Embryonic facial prominence (tissue), 1 donor: ENCODE measurements around the gene GAL3ST1.

ENCODE experiments used
- DNase-seq: peaks from one replicate; pipeline ENCODE4 v3.0.0-alpha.2; 2016; ENCODE audit errors: extremely low spot score

GAL3ST1 gene

GRCh38 chr22:30535182-30535581 lies 39.3 kb downstream of the GAL3ST1 start:
- no peak for DNase-seq

DNA sequence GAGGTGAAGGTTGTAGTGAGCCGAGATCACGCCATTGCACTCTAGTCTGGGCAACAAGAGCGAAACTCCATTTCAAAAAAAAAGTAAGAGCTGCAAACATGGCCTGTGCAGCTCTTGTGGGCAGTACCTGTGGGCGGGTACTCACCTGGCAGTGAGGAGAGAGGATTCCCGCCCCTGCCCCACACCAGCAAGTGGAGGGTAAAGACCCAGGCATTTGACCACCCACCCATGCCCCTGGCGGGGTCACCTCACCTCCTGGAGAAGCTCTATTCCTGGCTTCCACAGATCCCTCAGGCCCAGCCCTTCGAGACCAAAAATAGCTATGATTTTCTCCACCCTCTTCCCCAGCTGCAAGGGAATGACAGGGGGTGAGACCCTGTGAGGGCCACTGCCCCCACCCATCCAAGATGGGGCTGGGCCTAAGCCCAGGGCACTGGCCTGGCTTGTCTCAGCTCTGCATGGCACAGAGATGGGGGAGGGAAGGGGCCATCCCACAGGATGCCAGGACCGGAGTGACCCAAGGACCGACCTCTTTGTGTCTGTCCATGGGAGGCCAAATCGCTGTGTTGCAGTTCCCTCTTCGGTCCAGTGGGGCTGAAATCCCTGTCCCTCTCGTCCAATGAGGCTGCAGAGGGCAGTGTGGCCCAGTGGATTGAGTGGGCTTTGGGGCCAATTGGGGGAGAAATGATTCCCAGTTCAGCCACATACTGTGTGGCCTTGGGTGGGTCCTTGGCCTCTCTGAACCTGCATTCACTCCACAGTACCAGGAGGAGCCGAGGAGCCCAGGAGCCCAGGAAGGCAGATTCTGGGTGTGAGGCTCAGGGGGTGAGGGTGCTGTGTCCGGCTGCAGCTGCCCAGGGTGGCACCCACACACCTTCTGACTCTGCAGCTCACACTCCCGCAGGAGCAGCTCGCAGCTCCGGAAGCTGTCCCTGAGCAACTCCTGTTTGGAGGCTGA lies 42.5 kb downstream of the GAL3ST1 start:
- no peak for DNase-seq

- no peak for DNase-seq
These were observed 47.8 kb downstream of the GAL3ST1 start for GRCh38 chr22:30526656-30527055.

DNA sequence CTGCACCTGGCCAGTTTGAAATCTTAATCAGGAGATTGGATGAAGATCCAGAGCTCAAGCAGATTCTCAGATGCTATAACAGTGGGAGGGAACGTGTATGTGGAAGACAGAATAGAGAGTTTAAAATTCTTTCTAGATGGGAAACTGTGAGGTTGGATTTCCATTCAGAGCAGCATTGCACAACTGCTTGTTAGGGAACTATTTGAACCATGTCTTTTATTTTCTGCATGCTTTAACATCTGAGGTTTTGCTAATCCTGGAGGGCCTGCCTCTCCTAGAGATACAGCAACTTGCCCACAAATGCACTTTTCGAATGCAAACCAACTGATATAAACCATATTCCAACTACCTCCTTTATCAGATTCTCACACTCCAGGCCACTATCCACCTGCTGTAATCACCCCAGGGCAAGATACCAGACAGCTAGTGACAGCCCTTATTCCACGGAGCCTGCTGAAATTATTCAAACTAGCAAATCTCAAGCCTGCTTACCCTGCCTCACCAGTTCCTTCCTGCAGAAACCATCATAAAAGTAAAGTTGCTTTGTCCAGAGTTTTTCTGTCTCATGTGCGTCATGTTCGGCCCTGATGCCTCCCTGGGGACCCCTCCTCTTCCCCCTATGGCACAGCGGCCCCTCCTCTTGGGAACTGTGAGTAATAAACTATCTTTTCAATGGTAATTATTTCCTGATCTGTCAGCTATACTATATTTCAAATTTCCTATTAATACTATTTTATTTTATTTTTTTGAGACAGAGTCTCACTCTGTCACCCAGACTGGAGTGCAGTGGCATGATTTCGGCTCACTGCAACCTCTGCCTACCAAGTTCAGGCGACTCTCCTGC lies 50.6 kb downstream of the GAL3ST1 start:
- no peak for DNase-seq

GRCh38 chr22:30521368-30522156 lies 52.9 kb downstream of the GAL3ST1 start:
- no peak for DNase-seq

DNA sequence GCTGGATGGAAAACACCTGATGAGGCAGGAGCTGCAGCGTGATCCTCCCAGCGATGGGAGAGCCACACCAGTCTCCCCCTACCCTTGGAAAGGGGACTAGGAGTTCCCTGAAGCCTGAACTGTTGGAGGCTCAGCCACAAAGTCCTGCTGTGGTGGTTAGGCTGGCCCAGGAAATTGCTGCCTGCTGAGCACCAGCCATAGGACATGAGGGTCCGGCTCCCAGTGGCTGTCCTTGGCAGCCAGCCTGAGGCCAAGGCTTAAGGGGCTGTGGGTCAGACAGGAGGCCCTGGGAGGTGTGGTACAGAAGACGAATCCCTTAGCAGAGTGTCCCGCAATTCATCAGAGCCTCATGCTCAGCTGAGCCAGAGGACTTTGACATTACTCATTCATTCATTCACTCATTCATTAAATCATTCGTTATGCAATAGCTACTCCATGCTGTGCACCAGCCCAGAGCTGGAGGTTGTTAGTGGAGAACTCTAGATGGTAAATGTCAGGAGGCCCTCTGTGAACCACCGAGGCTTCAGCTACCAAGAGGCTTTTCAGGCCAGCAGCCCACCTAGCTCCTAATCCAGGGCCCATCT lies 54.5 kb downstream of the GAL3ST1 start:
- DNase-seq: no peak

DNA sequence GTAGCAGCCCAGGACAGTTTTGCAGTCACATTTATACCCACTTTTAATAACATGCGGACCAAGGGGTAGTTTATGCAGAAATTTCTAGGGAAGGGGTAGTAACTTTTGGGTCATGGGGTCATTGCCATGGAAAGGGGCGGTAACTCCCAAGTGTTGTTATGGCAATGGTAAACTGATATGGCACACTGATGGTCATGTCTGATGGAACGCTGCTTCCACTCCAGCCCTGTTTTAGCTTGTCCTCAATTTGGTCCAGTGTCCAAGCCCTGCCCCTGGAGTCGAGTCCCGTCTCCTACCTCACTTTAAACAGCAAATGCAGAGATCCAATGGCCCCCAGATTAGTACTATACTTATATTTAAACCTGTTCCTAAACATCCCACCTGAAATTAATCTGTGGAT lies 57.7 kb downstream of the GAL3ST1 start:
- DNase-seq: no peak

GRCh38 chr22:30516273-30516672 lies 58.2 kb downstream of the GAL3ST1 start:
- DNase-seq: no peak

- no peak for DNase-seq
These were observed 60.2 kb downstream of the GAL3ST1 start for GRCh38 chr22:30514252-30514651.

GRCh38 chr22:30513462-30513861 lies 61.0 kb downstream of the GAL3ST1 start:
- no peak for DNase-seq

- DNase-seq: no peak
These were observed 62.6 kb downstream of the GAL3ST1 start for GRCh38 chr22:30511911-30512310.

DNA sequence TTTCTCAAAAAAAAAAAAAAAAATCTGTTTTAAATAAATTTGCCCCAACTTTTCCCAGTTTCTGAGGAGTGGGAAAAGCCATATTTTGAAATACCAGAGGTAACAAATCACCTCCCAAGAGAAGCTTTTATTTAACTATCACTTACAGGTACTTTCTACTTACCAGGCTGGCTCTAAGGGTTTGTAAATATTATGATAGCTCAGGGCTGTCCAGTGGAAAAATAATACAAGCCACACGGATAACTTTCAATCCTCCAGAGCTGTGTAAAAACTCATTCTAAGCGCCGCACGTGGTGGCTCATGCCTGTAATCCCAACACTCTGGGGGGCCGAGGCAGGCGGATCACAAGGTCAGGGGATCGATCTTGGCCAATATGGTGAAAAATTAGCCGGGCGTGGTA lies 63.4 kb downstream of the GAL3ST1 start:
- no peak for DNase-seq

GRCh38 chr22:30508216-30508615 lies 66.2 kb downstream of the GAL3ST1 start:
- no peak for DNase-seq

GRCh38 chr22:30507670-30508069 lies 66.8 kb downstream of the GAL3ST1 start:
- DNase-seq: no peak

DNA sequence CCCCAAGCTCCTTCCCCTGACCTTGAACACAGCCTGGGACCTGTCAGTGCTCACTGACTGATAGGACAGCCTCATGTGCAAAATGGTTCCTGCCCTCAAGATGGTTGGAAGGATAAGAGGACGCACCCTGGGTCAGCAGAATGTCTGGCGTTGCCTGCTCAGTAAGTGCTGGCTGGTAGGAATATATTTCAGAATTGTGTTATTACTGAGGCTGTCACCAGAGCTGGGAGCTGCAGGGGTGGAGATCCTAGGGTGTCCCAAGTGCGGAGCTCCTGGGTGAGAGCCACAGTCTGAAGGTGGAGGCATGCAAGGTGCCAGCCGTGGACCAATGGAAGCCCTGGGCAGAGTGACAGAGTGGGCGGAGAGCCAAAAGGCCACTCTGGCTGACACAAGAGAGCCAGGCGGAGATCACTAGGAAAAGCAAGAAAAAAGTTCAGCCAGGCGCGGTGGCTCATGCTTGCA lies 67.9 kb downstream of the GAL3ST1 start:
- DNase-seq: no peak
